ENCODE data around the gene NCR2. TPM values are rescaled to one million over a fixed set of nuclear protein-coding genes. Genes with fewer than 3 reads are reported as not detected.

Gene NCR2
- total and polyA plus RNA-seq, 9 of the 15 experiments (the other 6 are each of a cell fraction or from before 2014, with no cell fraction given), result not detected

- TF ChIP-seq CTCF (IDR thresholded peaks at IDR 0.05 in 2 of 3, conservative IDR thresholded peaks at IDR 0.05 in 1 of 3; ENCODE audit: insufficient read depth in 2 of 3, low read depth in 1 of 3, low read length in 3 of 3) (peak; percentile 80 to 87 (median 85)), SMC3 (conservative IDR thresholded peaks at IDR 0.05; ENCODE audit: insufficient read depth, low read depth, low read length) (peak; percentile 56; the same call in 1 of the 2 replicates), RCOR1 (IDR thresholded peaks at IDR 0.05; ENCODE audit: borderline replicate concordance in 1 of 2, low read depth in 2 of 2, low read length in 2 of 2) (0 out of 4 replicates have a peak, but pooled peaks of 1 of the 2 experiments have one; percentile 19), CBX5 (IDR thresholded peaks at IDR 0.05; ENCODE audit: borderline replicate concordance, low read depth) (no peak), ZBTB7A (IDR thresholded peaks at IDR 0.05; ENCODE audit: borderline replicate concordance, control insufficient read depth, low read depth, low read length) (0 out of 2 replicates have a peak, but pooled peaks have one; percentile 34), ZNF57 (CRISPR knock-in tag; IDR thresholded peaks at IDR 0.05) (no peak), MTA3 (IDR thresholded peaks at IDR 0.05; ENCODE audit: borderline replicate concordance) (peak; percentile 24; the same call in 1 of the 2 replicates), ZNF785 (CRISPR knock-in tag; IDR thresholded peaks at IDR 0.05) (no peak), DEAF1 (CRISPR knock-in tag; IDR thresholded peaks at IDR 0.05) (peak; percentile 43; the same call in 1 of the 2 replicates), ETV6 (IDR thresholded peaks at IDR 0.05; ENCODE audit: borderline replicate concordance in 1 of 2, low read depth in 2 of 2, low read length in 1 of 2) (no peak), ETV6 (CRISPR knock-in tag; IDR thresholded peaks at IDR 0.05; ENCODE audit: borderline replicate concordance) (no peak)
- TF ChIP-seq, protein P1, sequence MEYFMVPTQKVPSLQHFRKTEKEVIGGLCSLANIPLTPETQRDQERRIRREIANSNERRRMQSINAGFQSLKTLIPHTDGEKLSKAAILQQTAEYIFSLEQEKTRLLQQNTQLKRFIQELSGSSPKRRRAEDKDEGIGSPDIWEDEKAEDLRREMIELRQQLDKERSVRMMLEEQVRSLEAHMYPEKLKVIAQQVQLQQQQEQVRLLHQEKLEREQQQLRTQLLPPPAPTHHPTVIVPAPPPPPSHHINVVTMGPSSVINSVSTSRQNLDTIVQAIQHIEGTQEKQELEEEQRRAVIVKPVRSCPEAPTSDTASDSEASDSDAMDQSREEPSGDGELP (CRISPR knock-in tag; IDR thresholded peaks at IDR 0.05; ENCODE audit: borderline replicate concordance), result peak; percentile 28; the same call in 1 of the 2 replicates
- TF ChIP-seq, protein P2, sequence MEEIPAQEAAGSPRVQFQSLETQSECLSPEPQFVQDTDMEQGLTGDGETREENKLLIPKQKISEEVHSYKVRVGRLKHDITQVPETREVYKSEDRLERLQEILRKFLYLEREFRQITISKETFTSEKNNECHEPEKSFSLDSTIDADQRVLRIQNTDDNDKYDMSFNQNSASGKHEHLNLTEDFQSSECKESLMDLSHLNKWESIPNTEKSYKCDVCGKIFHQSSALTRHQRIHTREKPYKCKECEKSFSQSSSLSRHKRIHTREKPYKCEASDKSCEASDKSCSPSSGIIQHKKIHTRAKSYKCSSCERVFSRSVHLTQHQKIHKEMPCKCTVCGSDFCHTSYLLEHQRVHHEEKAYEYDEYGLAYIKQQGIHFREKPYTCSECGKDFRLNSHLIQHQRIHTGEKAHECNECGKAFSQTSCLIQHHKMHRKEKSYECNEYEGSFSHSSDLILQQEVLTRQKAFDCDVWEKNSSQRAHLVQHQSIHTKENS (CRISPR knock-in tag; IDR thresholded peaks at IDR 0.05), result no peak
Measured at GRCh38 chr6:41367700-41368099, 32.3 kb downstream of the NCR2 start (continued).
